GM10266 (cell line): ENCODE results near the gene MMP25.
"Not testable (repeated sequence)": the region's sequence is repeated elsewhere in the genome, so short reads cannot be mapped to it uniquely, and the experiment has no call there.

ENCODE experiments used
- DNase-seq: peaks from one replicate; pipeline ENCODE4 v3.0.0; 2012; ENCODE audit errors: extremely low spot score
- CTCF ChIP-seq: IDR thresholded peaks from 2 replicates; pipeline ENCODE4 v1.5.1; 2012; ENCODE audit warnings: mild to moderate bottlenecking, low read depth; ENCODE audit not compliant: control insufficient read depth, insufficient read depth; ENCODE audit errors: missing control alignments

MMP25 gene

GRCh38 chr16:3054965-3055733 lies 8.8 kb downstream of the MMP25 start:
- no peak for TF ChIP-seq CTCF
- DNase-seq, result no peak

- not testable (repeated sequence) for DNase-seq
Measured at GRCh38 chr16:3055734-3056115, 9.4 kb downstream of the MMP25 start.

GRCh38 chr16:3056336-3057180 lies 10.2 kb downstream of the MMP25 start:
- TF ChIP-seq CTCF, result no peak
- no peak for DNase-seq

- TF ChIP-seq CTCF, result no peak
- DNase-seq, result no peak
Measured at GRCh38 chr16:3057181-3058138, 11.1 kb downstream of the MMP25 start.

GRCh38 chr16:3058139-3059030 lies 12.0 kb downstream of the MMP25 start:
- peak; percentile 68 for TF ChIP-seq CTCF
- DNase-seq, result peak; percentile 84

GRCh38 chr16:3059041-3059722 lies 12.8 kb downstream of the MMP25 start:
- TF ChIP-seq CTCF, result peak; percentile 96
- DNase-seq, result peak; percentile 96
